ENCODE measurements around the gene C11orf65.

DNA sequence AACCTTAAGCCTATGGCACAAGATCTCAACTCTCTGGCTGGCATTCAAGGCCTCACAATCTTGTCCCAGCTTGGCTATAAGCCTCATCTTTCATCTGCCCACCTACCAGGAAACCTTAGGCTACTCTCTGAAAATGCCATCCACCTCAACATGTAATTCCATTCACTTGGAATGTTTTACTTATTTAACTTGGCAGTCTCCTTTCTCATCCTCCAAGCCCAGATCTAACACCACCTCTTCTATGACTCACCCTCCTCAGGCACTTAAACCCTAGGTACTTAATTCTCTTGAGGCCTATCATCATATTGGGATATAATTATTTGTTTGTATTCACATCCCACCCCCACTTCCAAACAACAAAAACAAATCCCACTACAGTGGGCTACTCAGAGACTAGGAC lies 15.8 kb upstream of the C11orf65 start:
- TF ChIP-seq CTCF (IDR thresholded peaks at IDR 0.05) (no peak), ZFX (IDR thresholded peaks at IDR 0.05; ENCODE audit: borderline replicate concordance) (no peak)

All from 22Rv1 (cell line).